GM08714 (cell line): Measurements from ENCODE around the gene FGG.
"Not testable (repeated sequence)": the region's sequence is repeated elsewhere in the genome, so short reads cannot be mapped to it uniquely, and the experiment has no call there.

ENCODE experiments used
- H3K4me3 ChIP-seq: fragments of 200-500 bp; sonication (Bioruptor generic); 2 replicates; pipeline ENCODE4 v1.5.1; 2014; ENCODE audit warnings: mild to moderate bottlenecking, low read length, inconsistent platforms
- ZNF274 ChIP-seq: IDR thresholded peaks from 2 replicates; pipeline ENCODE4 v1.6.1; 2012; ENCODE audit warnings: mild to moderate bottlenecking, low read depth, low read length

The FGG gene

GRCh38 chr4:154603033-154603943 is 9.2 kb downstream of the FGG start:
- TF ChIP-seq ZNF274: no peak
- no peak overlapping the region for H3K4me3 ChIP-seq

GRCh38 chr4:154602404-154603020 is 9.9 kb downstream of the FGG start:
- no peak overlapping the region for H3K4me3 ChIP-seq
- no peak for TF ChIP-seq ZNF274

- H3K4me3 ChIP-seq: no peak overlapping the region
- TF ChIP-seq ZNF274: no peak
Observed at GRCh38 chr4:154597798-154598774, 14.4 kb downstream of the FGG start.

- not testable (repeated sequence) for H3K4me3 ChIP-seq
Observed at GRCh38 chr4:154597281-154597680, 15.2 kb downstream of the FGG start.

GRCh38 chr4:154595807-154596206 is 16.6 kb downstream of the FGG start:
- no peak for TF ChIP-seq ZNF274

GRCh38 chr4:154594343-154594742 is 18.1 kb downstream of the FGG start:
- not testable (repeated sequence) for H3K4me3 ChIP-seq

More at GRCh38 chr4:154595807-154596206, 16.6 kb downstream of the FGG start:
- H3K4me3 ChIP-seq: no peak overlapping the region

- TF ChIP-seq ZNF274: no peak
- H3K4me3 ChIP-seq: no peak overlapping the region
Observed at GRCh38 chr4:154593868-154594267, 18.6 kb downstream of the FGG start.

GRCh38 chr4:154591890-154592289 is 20.6 kb downstream of the FGG start:
- no peak for TF ChIP-seq ZNF274

GRCh38 chr4:154590329-154591006 is 22.0 kb downstream of the FGG start, which contains the start of gene FGA:
TSS of gene FGA (minus strand) at chr4:154590742. CDS start at chr4:154590687, 55 bp downstream.
- H3K4me3 ChIP-seq: no peak within 1 kb of the TSS
- TF ChIP-seq ZNF274: no peak

More at GRCh38 chr4:154591890-154592289, 20.6 kb downstream of the FGG start:
- H3K4me3 ChIP-seq: no peak overlapping the region

- H3K4me3 ChIP-seq: no peak overlapping the region
- TF ChIP-seq ZNF274: no peak
Observed at GRCh38 chr4:154589296-154590197, 22.9 kb downstream of the FGG start.

GRCh38 chr4:154588198-154588597 is 24.3 kb downstream of the FGG start:
- no peak overlapping the region for H3K4me3 ChIP-seq
- TF ChIP-seq ZNF274: no peak

GRCh38 chr4:154586296-154587033 is 26.0 kb downstream of the FGG start:
- no peak overlapping the region for H3K4me3 ChIP-seq
- no peak for TF ChIP-seq ZNF274
